ENCODE measurements around the gene NCR3LG1.

The NCR3LG1 gene

DNA sequence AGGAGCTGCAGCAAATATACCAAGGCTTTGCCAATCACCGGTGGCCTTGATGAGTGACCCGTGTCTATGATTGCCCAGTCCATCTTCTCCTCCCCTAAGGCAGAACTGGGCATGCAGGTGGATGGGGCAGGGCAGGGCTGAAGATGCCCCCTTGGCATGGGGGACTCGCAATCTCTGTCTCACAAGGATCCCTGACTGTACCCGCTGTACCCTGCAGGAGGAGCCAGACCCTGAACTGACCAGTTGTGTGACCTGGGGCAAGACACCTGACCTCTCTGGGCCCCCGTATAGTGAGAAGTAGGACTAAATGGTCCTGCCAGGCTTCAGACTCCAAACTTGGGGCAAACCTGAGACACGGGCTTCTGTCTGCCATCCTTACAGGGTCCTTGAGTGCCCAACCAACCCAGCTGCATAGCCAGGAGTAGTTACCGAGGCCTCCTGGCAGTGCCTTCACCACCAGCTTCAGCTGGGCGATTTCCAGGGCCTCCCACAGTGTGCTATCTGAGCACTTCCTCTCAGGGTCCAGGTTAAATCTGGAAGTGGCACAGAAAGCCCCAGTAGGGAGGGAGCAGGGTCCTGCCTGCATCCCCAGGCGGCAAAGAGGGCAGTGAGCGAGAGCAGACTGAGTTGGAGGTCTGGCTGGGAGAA, 43.3 kb downstream of the NCR3LG1 start:
- no peak for DNase-seq (ENCODE audit: low read depth in 3 of 3)

DNA sequence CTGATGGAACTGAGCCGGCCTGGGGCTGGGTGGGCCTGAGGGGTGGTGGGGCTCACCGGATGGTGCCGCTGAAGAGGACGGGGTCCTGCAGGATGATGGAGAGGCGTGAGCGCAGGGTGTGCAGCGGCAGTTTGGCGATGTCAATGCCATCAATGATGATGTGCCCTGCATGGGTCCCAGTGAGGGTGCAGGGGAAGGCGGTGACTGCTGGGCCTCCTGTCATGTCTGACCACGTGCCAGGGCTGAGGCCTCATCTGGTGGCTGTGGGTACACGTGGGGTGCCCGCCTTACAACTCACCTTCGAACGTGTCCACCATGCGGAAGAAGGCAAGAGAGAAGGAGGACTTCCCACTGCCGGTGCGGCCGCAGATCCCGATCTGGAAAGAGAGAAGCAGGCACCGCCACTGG, 44.0 kb downstream of the NCR3LG1 start:
- DNase-seq (ENCODE audit: low read depth in 3 of 3): no peak

DNA sequence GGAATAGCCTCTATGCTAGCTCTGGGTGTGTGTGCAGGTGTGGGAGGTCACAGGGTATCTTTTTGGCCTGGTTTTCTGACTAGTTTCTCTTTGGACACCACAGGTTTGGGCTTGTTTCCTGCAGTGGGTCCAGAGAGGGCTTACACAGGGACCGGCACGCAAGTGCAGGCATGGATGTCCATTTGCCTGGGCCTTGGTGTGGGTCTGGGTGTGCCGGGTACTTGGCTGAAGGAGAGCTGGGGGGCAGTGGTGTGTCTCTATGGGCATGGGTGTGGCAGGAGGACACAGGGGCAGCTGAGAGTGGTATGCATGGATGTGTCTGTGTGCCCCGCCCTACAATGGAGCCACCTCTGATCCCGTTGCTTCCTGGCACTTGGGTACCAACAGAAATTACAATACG, 44.4 kb downstream of the NCR3LG1 start:
- DNase-seq (ENCODE audit: low read depth in 3 of 3): no peak

DNA sequence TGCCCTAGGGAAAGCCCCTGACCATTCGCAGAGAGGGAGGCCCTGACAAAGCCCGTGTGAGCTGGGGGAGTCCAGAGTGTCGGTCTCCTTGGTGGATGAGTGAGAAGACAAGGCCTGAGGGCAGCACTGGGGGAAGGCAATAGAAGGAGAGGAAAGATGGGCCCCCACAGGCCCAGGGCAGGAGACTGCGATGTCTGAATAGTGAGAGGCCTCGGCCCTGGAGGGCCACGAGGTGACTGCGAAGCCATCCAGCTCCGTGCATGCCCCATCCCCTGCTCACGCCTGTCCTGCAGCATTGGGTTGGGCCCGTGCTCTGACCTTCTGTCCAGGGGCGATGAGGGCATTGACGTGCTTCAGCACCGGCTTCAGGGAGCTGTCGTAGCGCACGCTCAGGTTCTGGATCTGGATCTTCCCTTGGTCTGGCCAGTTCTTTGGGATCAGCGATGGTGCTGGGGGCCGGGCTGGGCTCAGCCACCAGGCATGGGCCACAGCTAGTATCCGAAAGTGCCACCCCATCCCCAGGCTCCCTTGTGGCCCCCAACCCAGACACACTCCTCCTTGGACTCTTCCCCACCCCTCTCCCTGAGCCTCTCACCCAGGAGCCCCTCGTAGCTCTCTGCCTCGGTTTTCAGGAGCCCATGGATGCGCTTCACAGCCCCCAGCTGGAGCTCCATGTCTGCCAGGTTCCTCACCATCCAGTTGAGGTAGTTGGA, 45.2 kb downstream of the NCR3LG1 start:
- DNase-seq (ENCODE audit: low read depth in 3 of 3): no peak

DNA sequence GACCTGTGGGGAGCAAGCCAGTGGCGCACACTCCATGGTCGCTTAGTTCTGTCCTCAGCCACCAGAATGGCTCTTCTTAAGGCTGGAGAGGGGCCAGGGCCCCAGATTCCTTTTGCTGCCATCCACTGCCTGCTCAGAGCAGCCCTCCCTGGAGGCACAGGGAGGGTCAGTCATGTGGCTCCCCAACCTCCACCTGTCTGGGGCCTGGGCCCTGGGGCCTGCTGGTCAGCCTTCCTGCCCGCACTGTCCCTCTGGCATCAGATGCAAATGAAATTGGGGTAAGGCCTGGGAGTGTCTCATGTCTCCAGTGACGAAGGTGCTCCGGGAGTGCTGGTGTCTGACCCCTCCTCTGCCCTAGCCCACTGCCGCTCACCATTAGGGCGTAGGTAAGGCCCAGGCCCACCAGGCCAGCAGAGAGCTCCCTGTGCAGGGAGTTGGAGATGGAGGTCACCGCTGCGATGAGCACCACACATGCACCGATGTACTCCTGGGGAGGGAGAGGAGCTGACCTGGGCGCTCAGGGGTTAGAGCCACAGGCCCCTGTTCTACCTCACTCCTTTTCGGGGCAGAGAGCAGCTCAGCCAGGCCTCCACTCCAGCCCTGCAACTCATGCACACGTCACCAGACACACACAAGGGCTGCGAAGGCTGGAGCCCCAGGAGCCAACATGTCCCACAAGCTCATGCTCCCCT, 45.9 kb downstream of the NCR3LG1 start:
- DNase-seq (ENCODE audit: low read depth in 3 of 3): no peak

DNA sequence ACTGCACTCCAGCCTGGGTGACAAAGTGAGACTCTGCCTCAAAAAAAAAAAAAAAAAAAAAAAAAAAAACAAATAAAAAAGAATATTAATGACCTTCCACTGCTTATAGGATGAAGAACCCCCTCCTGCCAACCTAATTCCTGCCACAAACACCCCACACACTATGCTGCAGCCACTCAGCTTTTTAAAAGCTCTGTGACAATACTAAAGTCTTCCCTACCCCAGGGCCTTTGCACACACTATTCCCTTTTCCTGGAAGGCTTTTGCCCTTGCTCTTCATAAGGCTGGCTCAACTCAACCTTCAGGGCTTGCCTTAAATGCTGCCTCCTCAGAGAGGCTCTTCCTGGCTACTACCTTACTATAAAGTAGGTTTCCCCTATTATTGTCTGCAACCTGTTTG, 47.6 kb downstream of the NCR3LG1 start:
- no peak for DNase-seq (ENCODE audit: low read depth in 3 of 3)

DNA sequence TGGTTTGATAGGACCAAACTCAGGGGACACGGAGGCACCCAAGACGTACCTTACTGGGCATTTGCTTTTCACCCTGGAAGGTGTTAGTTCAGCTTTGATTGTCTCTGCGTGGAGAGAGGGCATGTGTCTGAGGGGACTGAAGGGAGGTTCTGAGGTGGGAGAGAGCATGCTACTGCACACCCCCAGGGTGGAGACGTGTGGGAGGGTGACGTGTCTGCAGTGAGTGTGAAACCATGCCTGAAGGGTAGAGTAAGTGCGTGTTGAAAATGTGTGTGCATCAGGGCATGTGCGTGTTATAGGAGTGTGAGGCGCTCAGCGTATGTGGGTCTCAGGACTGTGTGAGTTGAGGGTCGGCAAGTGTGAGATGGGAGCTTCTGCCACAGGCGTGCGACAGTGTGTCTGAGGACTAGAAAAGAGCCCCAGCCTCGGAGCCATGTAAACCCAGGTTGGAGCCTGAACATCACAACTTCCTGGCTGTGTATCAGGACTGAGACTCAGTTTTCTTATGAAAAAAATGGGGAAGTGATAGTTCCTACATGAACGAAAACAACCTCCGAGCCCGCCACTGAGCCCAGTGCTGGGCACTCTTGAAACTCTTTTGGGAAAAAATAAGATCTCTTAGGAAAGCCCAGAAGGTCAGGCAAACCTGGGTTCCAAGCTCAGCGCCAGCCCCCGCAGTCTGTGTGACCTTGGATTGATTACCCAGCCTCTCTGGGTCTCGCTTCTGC, 48.6 kb downstream of the NCR3LG1 start:
- no peak for DNase-seq (ENCODE audit: low read depth in 3 of 3)

DNA sequence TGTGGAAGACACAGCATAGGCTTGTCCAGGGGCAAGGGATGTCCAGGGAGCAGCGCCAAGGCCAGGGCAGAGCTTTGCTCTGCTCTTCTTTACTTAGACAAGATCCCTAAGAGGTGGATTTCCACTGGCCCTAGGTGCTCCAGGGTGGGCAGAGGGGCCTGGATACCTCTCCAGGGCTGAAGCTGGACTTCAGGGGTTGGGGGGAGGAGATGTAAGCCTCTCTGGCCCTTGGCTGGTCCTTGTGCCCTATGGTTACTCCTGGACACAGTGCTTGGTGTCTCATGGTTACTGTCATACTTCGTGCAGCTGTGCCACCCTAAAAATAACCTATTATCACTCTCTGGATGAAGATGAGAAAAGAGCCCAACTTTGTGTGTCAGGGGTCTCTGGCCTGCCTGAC, 49.7 kb downstream of the NCR3LG1 start:
- no peak for DNase-seq (ENCODE audit: low read depth in 3 of 3)

DNA sequence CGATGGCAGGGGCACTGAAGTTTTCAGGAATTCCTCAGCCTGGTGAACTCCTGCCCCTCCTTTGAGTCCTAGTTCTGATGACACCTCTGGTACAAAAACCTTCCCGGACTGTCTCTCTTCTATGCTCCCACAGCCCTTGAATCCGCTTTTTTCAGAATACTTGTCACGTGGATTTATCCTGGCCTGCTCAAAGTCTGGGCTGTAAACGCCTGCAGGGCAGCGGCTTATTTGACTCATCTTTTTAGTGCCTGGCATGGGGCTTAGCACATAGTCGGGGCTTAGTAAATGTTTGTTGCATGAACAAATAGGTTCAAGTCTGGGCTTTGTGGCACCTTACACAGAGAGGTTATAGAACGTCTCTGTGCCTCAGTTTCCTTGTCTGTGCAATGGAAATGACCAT, 50.2 kb downstream of the NCR3LG1 start:
- DNase-seq (ENCODE audit: low read depth in 3 of 3): no peak

DNA sequence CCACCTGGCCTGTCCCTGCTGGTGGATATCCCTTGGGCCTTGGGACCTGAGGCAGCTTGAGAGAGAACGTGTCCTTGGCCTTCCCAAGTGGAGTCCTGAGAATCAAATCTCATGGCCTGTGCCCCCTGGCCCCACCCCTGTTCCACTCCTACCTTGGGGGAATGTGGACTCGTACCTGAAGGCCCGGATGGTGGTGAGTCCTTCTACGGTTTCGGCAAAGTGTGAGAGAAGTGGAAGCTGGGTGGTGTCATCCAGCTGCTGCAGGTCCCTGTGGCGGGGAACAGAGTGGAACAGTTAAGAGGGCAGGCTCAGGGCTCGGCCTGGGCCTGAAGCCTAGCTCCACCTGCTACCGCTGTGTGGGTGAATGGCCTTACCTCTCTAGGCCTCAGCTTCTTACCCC, 50.9 kb downstream of the NCR3LG1 start:
- DNase-seq (ENCODE audit: low read depth in 3 of 3): no peak

DNA sequence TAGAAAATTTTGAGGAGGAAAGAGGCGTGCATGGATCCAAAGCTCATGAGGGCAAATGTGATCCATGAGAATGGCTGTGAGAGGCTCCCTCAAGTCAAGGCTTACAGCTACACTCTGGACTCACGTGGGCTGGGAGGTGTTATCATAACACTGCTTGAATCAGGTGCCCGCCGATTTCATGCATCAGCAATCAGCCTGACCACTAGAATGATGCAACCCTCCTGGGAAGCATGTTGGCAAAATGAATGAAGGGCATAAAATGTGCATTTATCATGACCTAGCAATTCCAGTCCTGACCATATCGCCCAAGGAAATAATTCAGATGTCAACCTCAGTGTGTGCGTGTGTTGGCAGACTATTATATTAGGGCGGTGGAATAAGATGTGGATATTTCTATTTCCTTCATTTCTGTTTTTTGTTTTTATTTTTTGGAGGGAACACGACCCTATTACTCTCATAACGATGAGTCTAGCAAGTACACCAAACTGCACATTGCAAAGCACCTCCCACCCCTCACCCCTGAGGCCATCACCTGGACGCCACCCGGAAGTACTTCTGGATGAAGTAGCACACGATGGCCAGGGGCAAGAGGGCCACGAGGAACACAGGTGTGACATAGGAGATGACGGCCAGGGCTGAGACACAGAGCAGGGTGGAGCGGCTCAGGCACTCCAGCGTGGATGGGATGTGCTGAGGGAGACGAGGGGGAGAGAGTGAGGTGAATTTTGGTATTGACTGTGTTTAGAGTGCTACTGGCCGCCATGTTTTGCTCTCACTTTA, 52.6 kb downstream of the NCR3LG1 start:
- no peak for DNase-seq (ENCODE audit: low read depth in 3 of 3)

DNA sequence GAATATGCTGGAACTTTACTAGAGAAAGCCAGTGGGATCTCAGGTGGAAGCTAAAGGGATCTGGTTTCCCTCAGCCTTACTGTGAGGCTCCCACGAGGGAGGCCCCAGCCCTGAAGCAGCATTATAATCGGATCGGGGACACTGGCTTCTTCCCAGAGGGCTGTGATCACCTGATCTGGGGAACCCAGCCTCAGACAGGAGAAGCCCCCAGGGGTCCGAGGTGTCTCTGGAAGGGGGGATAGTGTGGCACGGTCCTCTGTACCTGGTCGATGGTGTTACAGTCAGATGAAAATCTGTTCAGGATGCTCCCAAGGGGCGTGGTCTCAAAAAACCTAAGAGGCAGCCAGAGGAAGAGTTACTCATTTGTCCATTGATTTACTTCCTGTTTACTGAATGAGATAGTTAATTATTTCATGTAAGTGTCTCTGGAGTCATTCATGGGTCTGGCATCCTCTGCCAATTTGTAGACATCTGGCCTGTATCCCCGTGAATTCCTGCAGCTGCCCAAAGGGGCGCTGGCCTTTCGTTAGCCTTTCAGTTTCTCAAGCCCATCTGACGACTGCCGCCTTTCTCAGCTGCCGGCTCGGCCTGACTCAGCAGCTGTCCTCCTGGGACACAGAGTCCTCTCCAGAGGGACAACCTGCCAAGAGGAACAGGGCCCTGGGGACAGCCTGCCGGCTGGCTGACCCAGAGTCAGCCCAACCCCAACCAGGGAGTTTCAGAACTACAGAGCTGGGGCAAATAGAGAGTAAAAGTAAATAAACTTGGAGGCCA, 53.8 kb downstream of the NCR3LG1 start:
- no peak for DNase-seq (ENCODE audit: low read depth in 3 of 3)

DNA sequence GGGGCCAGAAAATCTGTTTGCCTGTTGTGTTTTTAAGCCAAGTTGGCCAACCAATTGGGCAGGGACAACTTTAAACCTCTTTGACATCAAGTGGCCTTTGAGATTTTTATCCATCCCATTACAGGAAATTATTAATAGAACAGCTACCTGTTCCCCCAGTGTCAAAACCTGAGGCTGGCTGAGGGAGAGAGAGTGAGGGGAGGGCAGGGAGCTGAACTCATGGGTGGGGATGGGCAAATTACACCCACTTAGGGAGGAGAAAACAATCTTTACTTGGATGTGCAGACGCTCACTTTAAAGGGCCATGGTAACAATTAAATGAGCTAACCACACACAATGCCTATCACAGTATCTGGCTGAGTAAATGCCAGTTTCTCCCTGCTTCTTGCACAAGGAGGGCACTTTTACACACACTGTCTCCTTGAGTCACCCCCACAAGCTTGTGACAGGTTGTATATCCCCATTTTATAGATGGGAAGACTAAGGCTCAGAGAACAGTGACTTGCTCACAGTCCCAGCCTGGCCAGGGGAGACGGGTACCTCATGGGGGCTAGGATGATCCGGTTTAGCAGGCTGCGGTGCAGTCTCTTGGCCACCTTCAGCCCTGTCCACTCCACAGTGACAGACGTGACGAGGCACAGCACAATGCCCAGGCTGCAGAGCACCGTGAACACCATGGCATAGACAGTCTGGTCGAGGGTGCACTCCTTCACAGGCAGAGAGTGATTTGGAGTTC, 54.6 kb downstream of the NCR3LG1 start:
- DNase-seq (ENCODE audit: low read depth in 3 of 3): no peak

DNA sequence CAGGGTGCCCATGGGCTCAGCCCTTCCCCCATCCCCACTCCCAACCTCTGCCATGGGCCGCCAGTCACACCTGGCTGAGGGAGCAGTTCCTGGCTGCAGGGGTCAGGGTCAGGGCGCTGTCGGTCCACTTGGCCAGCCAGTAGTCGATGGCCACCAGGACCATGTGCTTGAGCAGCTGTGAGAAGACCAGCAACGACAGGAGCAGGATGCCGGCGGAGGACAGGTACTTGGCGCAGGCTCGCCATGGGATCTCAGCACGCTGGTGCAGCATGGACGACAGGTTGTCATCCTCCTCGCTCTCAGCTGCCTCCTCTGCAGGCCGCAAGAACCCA, 55.2 kb downstream of the NCR3LG1 start:
- DNase-seq (ENCODE audit: low read depth in 3 of 3): no peak

DNA sequence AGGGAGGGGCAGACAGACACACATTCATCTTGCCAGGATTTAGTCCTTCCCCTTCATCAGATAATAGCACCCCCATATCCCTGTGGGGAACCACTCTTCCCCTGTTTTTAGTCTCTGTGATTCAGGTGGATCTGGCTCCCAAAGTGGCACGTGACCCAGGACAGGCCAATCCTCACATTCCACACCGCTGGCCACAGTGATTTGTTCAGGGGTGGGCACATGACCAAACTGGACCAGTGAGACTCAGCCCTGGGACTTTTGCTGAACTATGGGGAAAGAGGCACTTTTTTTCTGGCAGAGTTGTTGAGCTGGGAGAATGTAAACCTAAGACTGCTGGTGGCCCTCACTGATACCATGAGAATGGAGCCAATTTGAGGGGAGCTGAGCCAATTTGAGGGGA, 56.0 kb downstream of the NCR3LG1 start:
- DNase-seq (ENCODE audit: low read depth in 3 of 3): no peak

DNA sequence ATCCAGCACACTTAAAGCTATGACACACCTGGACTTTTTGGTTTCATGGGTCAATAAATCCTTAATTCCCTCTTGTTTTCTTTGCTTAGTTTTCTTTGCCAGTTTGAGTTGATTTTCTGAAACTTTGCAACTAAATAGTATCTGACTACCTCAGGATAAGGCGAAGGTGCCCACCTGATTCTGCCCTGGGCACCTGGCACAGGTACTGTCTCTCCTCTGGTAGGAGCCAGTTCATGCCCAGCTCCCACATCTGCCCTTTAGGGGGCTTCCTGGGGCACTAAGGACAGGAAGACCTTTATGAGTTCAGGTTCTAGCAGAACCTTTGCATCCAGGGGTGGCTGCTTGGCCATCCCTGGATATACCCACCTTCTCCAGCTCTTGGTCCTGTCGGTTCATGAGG, 56.4 kb downstream of the NCR3LG1 start:
- DNase-seq (ENCODE audit: low read depth in 3 of 3): no peak

DNA sequence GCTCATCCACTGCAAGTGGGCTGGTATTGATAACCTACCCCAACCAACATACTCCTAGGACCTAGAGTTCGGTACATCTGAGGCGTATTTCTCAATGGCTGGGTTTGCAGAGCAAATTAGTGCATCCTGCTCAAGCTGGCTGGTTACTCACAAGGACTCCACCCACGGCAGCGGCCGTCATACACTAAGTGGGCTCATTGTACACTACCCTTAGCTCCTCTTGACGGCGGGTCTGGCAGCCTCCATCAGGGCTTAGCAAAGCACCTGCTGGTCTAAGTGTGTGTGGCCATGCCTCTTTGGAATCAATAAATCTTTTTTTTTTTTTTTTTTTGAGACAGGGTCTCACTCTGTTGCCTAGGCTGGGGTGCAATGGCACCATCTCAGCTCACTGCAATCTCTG, 57.0 kb downstream of the NCR3LG1 start:
- no peak for DNase-seq (ENCODE audit: low read depth in 3 of 3)

DNA sequence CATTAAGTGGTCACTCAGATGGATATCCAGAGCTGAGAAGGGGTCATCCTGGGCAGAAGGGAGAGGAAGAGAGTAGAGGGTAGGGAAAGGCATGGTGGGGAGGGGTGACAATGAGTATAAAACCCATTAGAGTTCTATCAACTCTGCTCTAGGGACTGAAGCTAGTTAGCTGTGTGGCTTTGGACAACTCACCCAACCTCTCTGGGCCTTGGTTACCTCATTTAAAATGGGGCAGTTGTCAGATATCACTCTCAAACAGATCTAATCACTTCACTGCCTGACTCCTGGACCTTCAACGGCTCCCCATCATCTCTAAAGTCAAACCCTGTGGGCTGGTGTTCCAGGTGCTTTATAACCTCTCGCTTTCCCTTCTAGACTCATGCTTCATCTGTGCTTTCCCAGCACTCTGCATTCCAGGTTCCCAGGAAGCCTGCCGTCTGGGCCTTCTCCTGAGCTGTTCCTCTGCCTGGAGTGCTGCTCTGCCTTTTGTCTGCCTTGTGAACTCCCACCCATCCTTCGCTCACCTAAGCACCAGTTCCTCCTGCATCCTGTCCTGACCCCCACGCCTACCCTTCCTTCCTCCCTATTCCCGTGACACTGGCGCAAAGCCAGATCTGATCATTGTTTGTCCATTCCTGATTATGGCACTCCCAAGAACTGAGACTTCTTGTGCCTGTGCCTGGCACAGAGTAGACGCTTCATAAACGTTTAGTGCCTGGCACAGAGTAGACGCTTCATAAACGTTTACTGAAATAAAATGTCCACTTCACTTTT, 59.2 kb downstream of the NCR3LG1 start:
- no peak for DNase-seq (ENCODE audit: low read depth in 3 of 3)

DNA sequence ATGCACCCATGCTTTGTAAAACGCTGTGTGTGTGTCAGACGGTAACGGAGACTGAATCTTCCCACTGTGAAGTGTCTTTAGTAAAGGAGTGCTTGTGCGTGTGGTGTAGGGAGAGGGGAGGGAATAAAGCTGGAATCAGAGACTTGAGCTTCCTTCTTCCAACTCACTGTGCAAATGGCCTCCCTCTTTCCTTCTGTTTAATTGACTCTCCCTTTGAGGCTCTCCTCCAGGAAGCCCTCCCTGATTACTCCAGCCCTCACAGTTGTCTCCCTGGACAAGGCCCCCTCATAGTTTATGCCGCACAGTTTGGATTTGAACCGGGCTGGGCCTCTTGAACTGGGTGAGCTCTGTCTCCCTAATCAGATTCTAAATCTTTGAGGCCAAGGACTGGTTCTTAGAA, 59.8 kb downstream of the NCR3LG1 start:
- DNase-seq (ENCODE audit: low read depth in 3 of 3): no peak

Measured in stimulated activated CD4-positive, alpha-beta T cell treated with anti-CD3 and anti-CD28 coated beads, TNF-alpha, amount 100 ng/mL, for 48 hours (primary cell).